ENCODE measurements around the gene DENND5B. TPM values are rescaled to one million over a fixed set of nuclear protein-coding genes. Genes with fewer than 3 reads are reported as not detected.
"Not testable (repeated sequence)": the region's sequence is repeated elsewhere in the genome, so short reads cannot be mapped to it uniquely, and the experiment has no call there.

The DENND5B gene
- total RNA-seq, 4 donors from 2014 or later = 1.6 to 9.7 (median 5.8) TPM

DNA sequence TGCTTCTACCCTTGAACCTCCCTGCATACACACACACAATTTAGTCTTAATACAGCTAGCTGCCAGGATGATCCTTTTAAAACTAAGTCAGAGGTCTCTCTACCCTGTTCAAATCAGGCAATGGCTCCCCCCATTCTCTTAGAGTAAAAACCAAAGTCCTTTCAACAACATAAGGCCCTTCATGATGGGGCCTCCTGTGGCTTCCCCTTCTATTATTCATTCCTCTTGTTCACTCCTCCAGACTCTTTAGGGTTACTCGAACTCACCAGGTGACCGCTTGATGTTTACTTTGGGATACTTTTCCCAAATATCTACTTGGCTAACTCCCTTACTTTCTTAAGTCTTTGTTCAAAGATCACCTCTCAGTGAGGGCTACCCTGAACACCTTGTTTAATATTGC, 30.4 kb downstream of the DENND5B start:
- no peak for DNase-seq (ENCODE audit: low spot score in 2 of 2)
- 91% methylated on average over 2 of the region's 2 CpGs for WGBS
- no peak overlapping the region for H3K27ac ChIP-seq
- H3K9me3 ChIP-seq = no peaks in the 10 kb centered on the region
- no peaks in the 10 kb centered on the region for H3K36me3 ChIP-seq
- no peaks in the 10 kb centered on the region for H3K4me1 ChIP-seq
- H3K4me3 ChIP-seq = no peak overlapping the region
- TF ChIP-seq EP300 (IDR thresholded peaks at IDR 0.05) (no peak), POLR2A (IDR thresholded peaks at IDR 0.05) (no peak), POLR2AphosphoS5 (IDR thresholded peaks at IDR 0.05) (no peak)
- TF ChIP-seq, protein P1, sequence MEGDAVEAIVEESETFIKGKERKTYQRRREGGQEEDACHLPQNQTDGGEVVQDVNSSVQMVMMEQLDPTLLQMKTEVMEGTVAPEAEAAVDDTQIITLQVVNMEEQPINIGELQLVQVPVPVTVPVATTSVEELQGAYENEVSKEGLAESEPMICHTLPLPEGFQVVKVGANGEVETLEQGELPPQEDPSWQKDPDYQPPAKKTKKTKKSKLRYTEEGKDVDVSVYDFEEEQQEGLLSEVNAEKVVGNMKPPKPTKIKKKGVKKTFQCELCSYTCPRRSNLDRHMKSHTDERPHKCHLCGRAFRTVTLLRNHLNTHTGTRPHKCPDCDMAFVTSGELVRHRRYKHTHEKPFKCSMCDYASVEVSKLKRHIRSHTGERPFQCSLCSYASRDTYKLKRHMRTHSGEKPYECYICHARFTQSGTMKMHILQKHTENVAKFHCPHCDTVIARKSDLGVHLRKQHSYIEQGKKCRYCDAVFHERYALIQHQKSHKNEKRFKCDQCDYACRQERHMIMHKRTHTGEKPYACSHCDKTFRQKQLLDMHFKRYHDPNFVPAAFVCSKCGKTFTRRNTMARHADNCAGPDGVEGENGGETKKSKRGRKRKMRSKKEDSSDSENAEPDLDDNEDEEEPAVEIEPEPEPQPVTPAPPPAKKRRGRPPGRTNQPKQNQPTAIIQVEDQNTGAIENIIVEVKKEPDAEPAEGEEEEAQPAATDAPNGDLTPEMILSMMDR (IDR thresholded peaks at IDR 0.05) = no peak
- H3K27me3 ChIP-seq = no peaks in the 10 kb centered on the region

DNA sequence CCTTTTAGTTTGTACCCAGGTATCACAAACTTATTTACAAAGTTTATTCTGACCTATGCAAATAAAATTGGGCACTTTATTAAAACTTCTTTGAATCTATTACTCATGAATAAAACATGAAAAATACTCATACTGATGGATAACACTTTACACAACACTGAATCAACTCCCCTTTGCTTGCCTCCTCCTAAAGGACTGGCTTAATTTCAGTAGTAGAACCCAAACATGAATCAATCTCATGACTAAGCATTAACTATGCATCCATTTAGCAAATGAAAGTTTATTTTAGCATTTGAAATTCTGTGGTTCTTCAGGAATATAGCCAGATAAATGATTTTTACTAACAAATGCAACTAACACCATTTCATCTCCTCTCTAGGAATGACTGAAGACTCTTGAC, 32.4 kb downstream of the DENND5B start:
- Histone ChIP-seq H3K4me1 (no peaks in the 10 kb centered on the region), H3K36me3 (no peaks in the 10 kb centered on the region), H3K27ac (no peak overlapping the region), H3K27me3 (no peaks in the 10 kb centered on the region), H3K9me3 (no peaks in the 10 kb centered on the region), H3K4me3 (no peak overlapping the region)
- no peak for TF ChIP-seq EP300 (IDR thresholded peaks at IDR 0.05)
- TF ChIP-seq, protein P1 (IDR thresholded peaks at IDR 0.05) = no peak
- TF ChIP-seq POLR2A (IDR thresholded peaks at IDR 0.05) = no peak
- TF ChIP-seq POLR2AphosphoS5 (IDR thresholded peaks at IDR 0.05) = no peak
- no peak for DNase-seq (ENCODE audit: low spot score in 2 of 2)

DNA sequence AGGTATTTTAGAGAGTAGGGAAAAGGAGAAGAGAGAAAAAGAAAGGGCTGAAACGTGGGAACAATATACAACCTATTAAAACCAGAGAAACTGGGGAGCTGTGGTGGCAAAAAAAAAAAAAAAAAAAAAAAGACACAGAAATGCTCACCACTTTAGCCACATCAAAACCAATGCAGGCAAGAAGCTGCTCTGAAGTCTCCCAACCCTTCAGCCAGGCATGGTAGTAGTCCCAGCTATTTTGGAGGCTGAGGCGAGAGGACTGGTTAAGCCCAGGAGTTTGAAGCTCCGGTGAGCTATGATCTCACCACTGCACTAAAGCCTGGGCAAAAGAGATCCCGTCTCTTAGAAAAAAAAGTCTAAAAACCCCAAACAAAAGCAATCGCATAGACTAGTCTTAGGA, 33.2 kb downstream of the DENND5B start:
- TF ChIP-seq EP300 (IDR thresholded peaks at IDR 0.05) = no peak
- Histone ChIP-seq H3K9me3 (no peaks in the 10 kb centered on the region), H3K36me3 (no peaks in the 10 kb centered on the region), H3K27ac (no peak overlapping the region), H3K4me3 (no peak overlapping the region), H3K27me3 (no peaks in the 10 kb centered on the region), H3K4me1 (no peaks in the 10 kb centered on the region)
- WGBS = 89% methylated on average over 5 of the region's 5 CpGs
- no peak for DNase-seq (ENCODE audit: low spot score in 2 of 2)

DNA sequence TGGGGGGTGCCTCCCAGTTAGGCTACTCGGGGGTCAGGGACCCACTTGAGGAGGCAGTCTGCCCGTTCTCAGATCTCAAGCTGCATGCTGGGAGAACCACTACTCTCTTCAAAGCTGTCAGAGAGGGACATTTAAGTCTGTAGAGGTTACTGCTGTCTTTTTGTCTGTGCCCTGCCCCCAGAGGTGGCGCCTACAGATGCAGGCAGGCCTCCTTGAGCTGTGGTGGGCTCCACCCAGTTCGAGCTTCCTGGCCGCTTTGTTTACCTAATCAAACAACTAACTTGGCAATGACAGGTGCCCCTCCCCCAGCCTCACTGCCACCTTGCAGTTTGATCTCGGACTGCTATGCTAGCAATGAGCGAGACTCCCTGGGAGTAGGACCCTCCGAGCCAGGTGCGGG, 35.5 kb downstream of the DENND5B start:
- not testable (repeated sequence) for H3K27ac ChIP-seq; H3K36me3 ChIP-seq; H3K4me1 ChIP-seq; H3K4me3 ChIP-seq; H3K27me3 ChIP-seq; DNase-seq (ENCODE audit: low spot score in 2 of 2); H3K9me3 ChIP-seq
- WGBS = 100% methylated on average over 6 of the region's 9 CpGs

DNA sequence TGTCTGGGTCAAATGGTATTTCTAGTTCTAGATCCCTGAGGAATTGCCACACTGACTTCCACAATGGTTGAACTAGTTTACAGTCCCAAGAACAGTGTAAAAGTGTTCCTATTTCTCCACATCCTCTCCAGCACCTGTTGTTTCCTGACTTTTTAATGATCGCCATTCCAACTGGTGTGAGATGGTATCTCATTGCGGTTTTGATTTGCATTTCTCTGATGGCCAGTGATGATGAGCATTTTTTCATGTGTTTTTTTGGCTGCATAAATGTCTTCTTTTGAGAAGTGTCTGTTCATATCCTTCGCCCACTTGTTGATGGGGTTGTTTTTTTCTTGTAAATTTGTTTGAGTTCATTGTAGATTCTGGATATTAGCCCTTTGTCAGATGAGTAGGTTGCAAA, 40.3 kb downstream of the DENND5B start:
- not testable (repeated sequence) for DNase-seq (ENCODE audit: low spot score in 2 of 2); H3K9me3 ChIP-seq; H3K36me3 ChIP-seq; H3K27ac ChIP-seq; H3K4me3 ChIP-seq; H3K27me3 ChIP-seq; H3K4me1 ChIP-seq
- WGBS = 100% methylated on average over 3 of the region's 3 CpGs

DNA sequence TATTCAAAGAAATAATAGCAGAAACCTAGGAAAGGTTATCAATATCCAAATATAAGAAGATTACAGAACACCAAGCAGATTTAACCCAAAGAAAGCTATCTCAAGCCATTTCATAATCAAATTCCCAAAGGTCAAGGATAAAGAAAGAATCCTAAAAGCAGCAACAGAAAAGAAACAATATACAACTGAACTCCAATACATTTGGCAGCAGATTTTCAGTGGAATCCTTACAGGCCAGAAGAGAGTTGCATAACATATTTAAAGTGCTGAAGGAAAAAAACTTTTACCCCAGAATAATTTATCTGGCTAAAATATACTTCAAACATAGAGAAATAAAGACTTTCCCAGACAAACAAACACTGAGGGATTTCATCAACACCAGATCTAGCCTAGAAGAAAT, 54.3 kb downstream of the DENND5B start:
- H3K4me1 ChIP-seq = no peaks in the 10 kb centered on the region
- no peak overlapping the region for H3K4me3 ChIP-seq
- no peaks in the 10 kb centered on the region for H3K9me3 ChIP-seq
- TF ChIP-seq EP300 (IDR thresholded peaks at IDR 0.05) (no peak), POLR2AphosphoS5 (IDR thresholded peaks at IDR 0.05) (no peak), POLR2A (IDR thresholded peaks at IDR 0.05) (no peak)
- TF ChIP-seq, protein P1 (IDR thresholded peaks at IDR 0.05) = no peak
- no peaks in the 10 kb centered on the region for H3K27me3 ChIP-seq
- DNase-seq (ENCODE audit: low spot score in 2 of 2) = no peak
- no peak overlapping the region for H3K27ac ChIP-seq
- H3K36me3 ChIP-seq = no peaks in the 10 kb centered on the region

DNA sequence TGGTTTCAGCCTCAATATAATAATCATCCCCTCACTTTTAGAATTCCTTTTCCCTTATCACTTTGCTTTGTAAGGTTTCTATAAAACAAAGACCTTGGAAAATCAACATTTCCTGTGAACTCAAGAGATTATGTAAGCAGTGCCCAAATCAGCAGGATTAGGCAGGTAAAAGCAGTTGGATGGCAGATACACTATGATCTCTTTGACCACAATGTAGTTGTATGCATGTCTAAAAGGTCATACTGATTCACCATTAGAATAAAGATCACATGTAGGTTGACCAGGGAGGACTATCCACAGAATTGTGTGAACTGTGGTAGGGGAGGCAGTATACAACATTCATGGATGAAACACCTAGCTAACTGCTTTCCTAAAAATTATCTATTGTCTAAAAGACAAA, 57.5 kb downstream of the DENND5B start:
- no peaks in the 10 kb centered on the region for H3K36me3 ChIP-seq
- H3K27me3 ChIP-seq = no peaks in the 10 kb centered on the region
- H3K4me3 ChIP-seq = no peak overlapping the region
- no peaks in the 10 kb centered on the region for H3K9me3 ChIP-seq
- TF ChIP-seq, protein P1 (IDR thresholded peaks at IDR 0.05) = no peak
- TF ChIP-seq POLR2A (IDR thresholded peaks at IDR 0.05) (no peak), POLR2AphosphoS5 (IDR thresholded peaks at IDR 0.05) (no peak), EP300 (IDR thresholded peaks at IDR 0.05) (no peak)
- H3K27ac ChIP-seq = no peak overlapping the region
- DNase-seq (ENCODE audit: low spot score in 2 of 2) = no peak
- H3K4me1 ChIP-seq = no peaks in the 10 kb centered on the region

All from suprapubic skin (tissue), 4 donors.